Right renal pelvis (tissue), 4 donors: ENCODE data around the gene DPYD. TPM values are rescaled to one million over a fixed set of nuclear protein-coding genes. Genes with fewer than 3 reads are reported as not detected.

ENCODE experiments used
- DNase-seq, 4 donors: peaks; one replicate each; pipeline ENCODE4 v3.0.0-alpha.2; 2013; ENCODE audit warnings: low read depth in 4 of 4, low spot score in 3 of 4, missing footprints in 1 of 4
- polyA plus RNA-seq, 4 donors: library from polyadenylated mRNA; unstranded; fragments of 120-200 nt; gene quantifications; one replicate each; pipeline ENCODE4 v1.2.1, GENCODE V29; 2013; ENCODE audit not compliant: insufficient read length in 4 of 4

DPYD gene
- polyA plus RNA-seq, 4 donors: 13.7 to 15.4 (median 14.8) TPM

GRCh38 chr1:97489834-97490233, 431.0 kb downstream of the DPYD start:
- DNase-seq: no peak

- DNase-seq: no peak
These were observed 432.3 kb downstream of the DPYD start for GRCh38 chr1:97488530-97488929.

- DNase-seq: no peak
These were observed 438.8 kb downstream of the DPYD start for GRCh38 chr1:97482022-97482421.

GRCh38 chr1:97467445-97467844, 453.4 kb downstream of the DPYD start:
- no peak for DNase-seq

GRCh38 chr1:97464305-97464704, 456.5 kb downstream of the DPYD start:
- no peak for DNase-seq

GRCh38 chr1:97461782-97462181, 459.1 kb downstream of the DPYD start:
- no peak for DNase-seq

- no peak for DNase-seq
These were observed 463.3 kb downstream of the DPYD start for GRCh38 chr1:97457446-97458089.

GRCh38 chr1:97451944-97452343, 468.9 kb downstream of the DPYD start:
- DNase-seq: no peak

- no peak for DNase-seq
These were observed 469.6 kb downstream of the DPYD start for GRCh38 chr1:97451046-97451826.

- DNase-seq: no peak
These were observed 478.9 kb downstream of the DPYD start for GRCh38 chr1:97441966-97442365.

- DNase-seq: no peak
These were observed 487.0 kb downstream of the DPYD start for GRCh38 chr1:97433824-97434177.

- DNase-seq: no peak
These were observed 487.6 kb downstream of the DPYD start for GRCh38 chr1:97433094-97433823.

- no peak for DNase-seq
These were observed 493.5 kb downstream of the DPYD start for GRCh38 chr1:97427371-97427770.

- no peak for DNase-seq
These were observed 496.6 kb downstream of the DPYD start for GRCh38 chr1:97424209-97424608.

GRCh38 chr1:97423403-97423802, 497.4 kb downstream of the DPYD start:
- DNase-seq: no peak

GRCh38 chr1:97417661-97418060, 503.2 kb downstream of the DPYD start:
- DNase-seq: no peak

- no peak for DNase-seq
These were observed 506.0 kb downstream of the DPYD start for GRCh38 chr1:97414682-97415312.

GRCh38 chr1:97412737-97413136, 508.1 kb downstream of the DPYD start:
- no peak for DNase-seq

- no peak for DNase-seq
These were observed 508.7 kb downstream of the DPYD start for GRCh38 chr1:97412166-97412565.

- no peak for DNase-seq
These were observed 524.4 kb downstream of the DPYD start for GRCh38 chr1:97396463-97396862.

GRCh38 chr1:97392701-97393100, 528.1 kb downstream of the DPYD start:
- DNase-seq: no peak
